Sigmoid colon (tissue), 7 donors: ENCODE results near the gene SLC9A3. TPM values are rescaled to one million over a fixed set of nuclear protein-coding genes. Genes with fewer than 3 reads are reported as not detected.

Experiments
- DNase-seq: peaks from one replicate; pipeline ENCODE4 v3.0.0-alpha.2; 2019
- H3K27ac ChIP-seq, 4 donors: fragments of 200-600 bp; sonication (generic); one replicate each; pipeline ENCODE4 v1.5.1; 2016 to 2019; ENCODE audit warnings: mild to moderate bottlenecking in 1 of 4
- H3K27me3 ChIP-seq, 3 donors: fragments of 200-600 bp; sonication (generic); one replicate each; pipeline ENCODE4 v1.5.1; 2019; ENCODE audit warnings: mild to moderate bottlenecking in 1 of 3
- H3K36me3 ChIP-seq, 4 donors: fragments of 200-600 bp; sonication (generic); one replicate each; pipeline ENCODE4 v1.5.1; 2016 to 2019
- H3K4me1 ChIP-seq, 4 donors: fragments of 200-600 bp; sonication (generic); one replicate each; pipeline ENCODE4 v1.5.1; 2017 to 2019
- H3K4me3 ChIP-seq, 4 donors: fragments of 200-600 bp; sonication (generic); one replicate each; pipeline ENCODE4 v1.5.1; 2017 to 2019; ENCODE audit warnings: mild to moderate bottlenecking in 2 of 4, moderate library complexity in 1 of 4
- H3K9me3 ChIP-seq, 4 donors: fragments of 200-600 bp in 3 of 4; sonication (generic) in 3 of 4; one replicate each; pipeline versions ENCODE4 v1.5.1 to v1.6.1; 2013 to 2019
- CTCF ChIP-seq, 4 experiments: fragments of 450-650 bp in 3 of 4; fragments of 200-600 bp in 1 of 4; IDR thresholded peaks; one replicate each; pipeline ENCODE4 v1.5.1; 2016 to 2019; ENCODE audit warnings: antibody characterized with exemption in 4 of 4, mild to moderate bottlenecking in 3 of 4, moderate library complexity in 2 of 4
- EP300 ChIP-seq, 4 donors: sonication (generic); formaldehyde crosslinking; IDR thresholded peaks; one replicate each; pipeline ENCODE4 v1.6.1; 2017; ENCODE audit warnings: antibody characterized with exemption in 4 of 4
- POLR2A ChIP-seq, 2 donors: fragments of 450-650 bp; IDR thresholded peaks; one replicate each; pipeline ENCODE4 v1.6.1; 2016; ENCODE audit warnings: antibody characterized with exemption in 2 of 2, mild to moderate bottlenecking in 2 of 2, moderate library complexity in 2 of 2
- POLR2AphosphoS5 ChIP-seq, 4 donors: sonication (generic); formaldehyde crosslinking; IDR thresholded peaks; one replicate each; pipeline ENCODE4 v1.6.1; 2017; ENCODE audit warnings: antibody characterized with exemption in 4 of 4
- WGBS, 2 donors: extraction: QIAGEN DNeasy Blood & Tissue Kit; methylation state at CpG; one replicate each; pipeline ENCODE4 v1.1.7; 2013; 5-methylcytosine and 5-hydroxymethylcytosine counted together
- intact Hi-C: fragments of 100-400 bp; cut with DNase I; formaldehyde crosslinking; loops from one replicate; pipeline ENCODE4 v1.15.1; 2023
- polyA plus RNA-seq, 3 donors: library from polyadenylated mRNA; stranded (reverse); fragments of 200-250 nt; gene quantifications; one replicate each; pipeline ENCODE4 v1.2.3, GENCODE V29; 2013
- total RNA-seq, 4 donors: library from RNA; depleted of rRNA; stranded (reverse); fragments of >200 nt; gene quantifications; one replicate each; pipeline ENCODE4 v1.1.0, GENCODE V29; 2016
- donor health status: healthy with polysubstance abuse.
- donor health status: Bipolar disorder and iron deficiency.
- donor health status: healthy.

SLC9A3 gene
- total and polyA plus RNA-seq, 7 donors, result 0.83 to 51.3 (median 2.5) TPM

- intact Hi-C loops, result no loop called here
- TF ChIP-seq POLR2AphosphoS5 (IDR thresholded peaks at IDR 0.05) (no peak), CTCF (IDR thresholded peaks at IDR 0.05) (no peak), EP300 (IDR thresholded peaks at IDR 0.05) (no peak), POLR2A (IDR thresholded peaks at IDR 0.05) (no peak)
- peaks cover 0 to 21% (median 10%) of the 10 kb centered on the region in 3 donors for H3K27me3 ChIP-seq
- no peaks in the 10 kb centered on the region for H3K36me3 ChIP-seq
- WGBS, 2 donors, result 64 to 79% methylated on average over 18 of the region's 18 CpGs
- no peaks in the 10 kb centered on the region for H3K4me1 ChIP-seq
- H3K9me3 ChIP-seq, result no peaks in the 10 kb centered on the region
- no peak overlapping the region for H3K27ac ChIP-seq
- peak; percentile 41 for DNase-seq
- no peak overlapping the region for H3K4me3 ChIP-seq
Observed at GRCh38 chr5:435961-436640, 88.1 kb downstream of the SLC9A3 start.

- TF ChIP-seq POLR2A (IDR thresholded peaks at IDR 0.05), result no peak
- TF ChIP-seq EP300 (IDR thresholded peaks at IDR 0.05), result no peak
- no peak for TF ChIP-seq CTCF (IDR thresholded peaks at IDR 0.05)
- TF ChIP-seq POLR2AphosphoS5 (IDR thresholded peaks at IDR 0.05), result no peak
- WGBS, 2 donors, result 88 to 89% methylated on average over 27 of the region's 27 CpGs
- no peak overlapping the region for H3K4me3 ChIP-seq
- peaks cover 0 to 21% (median 10%) of the 10 kb centered on the region in 3 donors for H3K27me3 ChIP-seq
- H3K4me1 ChIP-seq, result no peaks in the 10 kb centered on the region
- H3K36me3 ChIP-seq, result no peaks in the 10 kb centered on the region
- no peak overlapping the region for H3K27ac ChIP-seq
- peak; percentile 53 for DNase-seq
- intact Hi-C loops, result no loop called here
- no peaks in the 10 kb centered on the region for H3K9me3 ChIP-seq
Observed at GRCh38 chr5:435156-435790, 89.0 kb downstream of the SLC9A3 start.

GRCh38 chr5:434443-435146 is 89.7 kb downstream of the SLC9A3 start:
- TF ChIP-seq EP300 (IDR thresholded peaks at IDR 0.05), result no peak
- TF ChIP-seq POLR2AphosphoS5 (IDR thresholded peaks at IDR 0.05), result no peak
- TF ChIP-seq CTCF (IDR thresholded peaks at IDR 0.05), result no peak
- TF ChIP-seq POLR2A (IDR thresholded peaks at IDR 0.05), result no peak
- H3K4me3 ChIP-seq, result no peak overlapping the region
- DNase-seq, result peak; percentile 55
- peaks cover 0 to 4% (median 0%) of the 10 kb centered on the region in 4 donors for H3K4me1 ChIP-seq
- H3K27ac ChIP-seq, result no peak overlapping the region
- H3K27me3 ChIP-seq, result peaks cover 0 to 21% (median 10%) of the 10 kb centered on the region in 3 donors
- intact Hi-C loops, result no loop called here
- 87 to 90% methylated on average over 26 of the region's 26 CpGs for WGBS, 2 donors
- no peaks in the 10 kb centered on the region for H3K36me3 ChIP-seq
- H3K9me3 ChIP-seq, result no peaks in the 10 kb centered on the region

GRCh38 chr5:433836-434235 is 90.4 kb downstream of the SLC9A3 start:
- no peak for TF ChIP-seq POLR2AphosphoS5 (IDR thresholded peaks at IDR 0.05)
- TF ChIP-seq EP300 (IDR thresholded peaks at IDR 0.05), result no peak
- TF ChIP-seq CTCF (IDR thresholded peaks at IDR 0.05), result no peak
- no peak for TF ChIP-seq POLR2A (IDR thresholded peaks at IDR 0.05)
- Histone ChIP-seq H3K27ac (no peak overlapping the region), H3K4me3 (no peak overlapping the region), H3K4me1 (peaks cover 0 to 7% (median 0%) of the 10 kb centered on the region in 4 donors), H3K27me3 (peaks cover 0 to 21% (median 9%) of the 10 kb centered on the region in 3 donors), H3K36me3 (no peaks in the 10 kb centered on the region), H3K9me3 (no peaks in the 10 kb centered on the region)
- peak; percentile 51 for DNase-seq
- 79 to 84% methylated on average over 16 of the region's 16 CpGs for WGBS, 2 donors
- intact Hi-C loops, result no loop called here
